ENCODE data around the gene NNAT.

NNAT gene

DNA sequence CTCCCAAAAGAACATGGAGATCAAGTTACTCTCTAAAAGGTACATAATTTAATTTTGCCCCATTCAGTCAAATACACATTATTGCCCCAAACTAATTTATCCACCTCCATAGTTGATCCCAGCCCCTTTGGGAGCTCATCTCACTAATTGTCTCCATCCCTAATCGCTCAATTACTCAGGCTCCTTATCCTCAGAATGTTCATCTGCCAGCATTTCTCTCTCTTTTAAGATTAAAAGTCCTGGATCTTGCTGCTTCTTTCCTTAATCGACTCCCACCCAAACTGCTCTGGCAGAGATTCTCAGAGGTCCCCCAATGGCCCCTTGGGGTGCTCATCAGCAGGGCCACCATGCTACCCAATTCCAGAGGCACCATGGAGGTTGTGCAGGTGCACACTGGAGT, 18.4 kb upstream of the NNAT start:
- DNase-seq (ENCODE audit: low read depth) = no peak
- TF ChIP-seq, protein P1, sequence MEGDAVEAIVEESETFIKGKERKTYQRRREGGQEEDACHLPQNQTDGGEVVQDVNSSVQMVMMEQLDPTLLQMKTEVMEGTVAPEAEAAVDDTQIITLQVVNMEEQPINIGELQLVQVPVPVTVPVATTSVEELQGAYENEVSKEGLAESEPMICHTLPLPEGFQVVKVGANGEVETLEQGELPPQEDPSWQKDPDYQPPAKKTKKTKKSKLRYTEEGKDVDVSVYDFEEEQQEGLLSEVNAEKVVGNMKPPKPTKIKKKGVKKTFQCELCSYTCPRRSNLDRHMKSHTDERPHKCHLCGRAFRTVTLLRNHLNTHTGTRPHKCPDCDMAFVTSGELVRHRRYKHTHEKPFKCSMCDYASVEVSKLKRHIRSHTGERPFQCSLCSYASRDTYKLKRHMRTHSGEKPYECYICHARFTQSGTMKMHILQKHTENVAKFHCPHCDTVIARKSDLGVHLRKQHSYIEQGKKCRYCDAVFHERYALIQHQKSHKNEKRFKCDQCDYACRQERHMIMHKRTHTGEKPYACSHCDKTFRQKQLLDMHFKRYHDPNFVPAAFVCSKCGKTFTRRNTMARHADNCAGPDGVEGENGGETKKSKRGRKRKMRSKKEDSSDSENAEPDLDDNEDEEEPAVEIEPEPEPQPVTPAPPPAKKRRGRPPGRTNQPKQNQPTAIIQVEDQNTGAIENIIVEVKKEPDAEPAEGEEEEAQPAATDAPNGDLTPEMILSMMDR (IDR thresholded peaks at IDR 0.05; ENCODE audit: control insufficient read depth, extremely low read depth, insufficient read depth) = no peak
- H3K4me3 ChIP-seq (ENCODE audit: low read depth, low read length) = no peak overlapping the region

DNA sequence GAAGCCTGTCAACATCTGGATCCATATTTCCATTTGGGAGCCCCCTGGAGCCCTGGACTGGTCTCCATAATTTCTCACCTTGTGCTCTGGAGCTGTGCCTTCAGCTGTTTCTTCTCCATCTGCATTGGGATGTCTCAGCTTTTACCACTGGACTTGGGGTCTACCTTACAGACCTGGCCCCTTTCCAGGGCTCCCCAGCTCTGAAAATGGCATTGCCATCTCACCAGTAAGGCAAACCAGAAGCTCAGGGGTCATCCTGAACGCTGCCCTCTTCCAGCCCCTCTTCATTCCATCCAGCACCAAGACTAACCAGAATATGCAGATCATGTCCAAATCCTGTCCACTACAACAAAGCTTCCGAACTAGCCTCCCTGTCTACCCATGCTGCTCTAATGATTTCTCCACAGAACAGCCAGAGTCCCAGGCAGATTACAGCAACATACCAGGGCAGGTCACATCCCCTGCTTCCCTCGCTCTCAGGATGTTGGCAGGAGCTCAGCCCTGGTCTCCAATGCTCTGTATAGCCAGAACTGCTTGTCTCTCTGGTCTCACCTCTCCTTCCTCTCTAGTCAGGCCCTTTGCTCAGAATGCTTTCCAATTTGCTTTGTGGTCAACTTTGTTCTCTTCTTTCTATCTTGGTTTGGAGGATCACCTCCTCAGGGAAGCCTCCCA, 17.7 kb upstream of the NNAT start:
- no peak for DNase-seq (ENCODE audit: low read depth)
- H3K4me3 ChIP-seq (ENCODE audit: low read depth, low read length) = no peak overlapping the region
- TF ChIP-seq, protein P1 (IDR thresholded peaks at IDR 0.05; ENCODE audit: control insufficient read depth, extremely low read depth, insufficient read depth) = no peak

DNA sequence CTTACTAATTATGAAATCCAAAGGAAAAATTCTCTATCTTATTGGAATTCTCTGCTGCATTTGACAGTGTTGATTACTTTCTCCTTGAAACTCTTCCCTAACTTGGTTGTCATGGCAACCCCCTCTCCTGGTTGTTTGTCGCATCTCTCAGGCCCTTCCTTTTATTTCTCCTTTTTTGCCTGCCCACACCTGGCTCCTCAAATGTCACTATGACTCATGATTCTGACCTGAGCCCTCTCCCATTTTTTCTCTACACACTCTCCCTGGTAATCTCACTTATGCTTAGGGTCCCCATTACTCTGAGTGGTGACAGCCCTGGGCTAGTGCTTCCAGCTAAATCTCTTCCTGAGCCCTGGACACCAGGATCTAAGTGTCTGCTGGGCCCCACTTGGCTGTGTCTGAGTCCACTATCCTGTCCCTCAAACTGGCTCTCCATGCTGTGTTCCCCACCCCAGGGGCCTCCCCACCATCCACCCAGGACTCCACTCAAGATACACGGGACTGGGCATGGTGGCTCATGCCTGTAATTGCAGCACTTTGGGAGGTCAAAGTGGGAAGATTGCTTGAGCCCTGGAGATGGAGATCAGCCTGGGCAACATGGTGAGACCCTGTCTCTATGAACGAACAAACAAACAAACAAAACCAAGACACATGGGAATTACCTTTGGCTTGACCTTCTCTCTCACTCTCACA, 16.5 kb upstream of the NNAT start:
- H3K4me3 ChIP-seq (ENCODE audit: low read depth, low read length) = no peak overlapping the region
- no peak for DNase-seq (ENCODE audit: low read depth)
- TF ChIP-seq, protein P1 (IDR thresholded peaks at IDR 0.05; ENCODE audit: control insufficient read depth, extremely low read depth, insufficient read depth) = no peak

DNA sequence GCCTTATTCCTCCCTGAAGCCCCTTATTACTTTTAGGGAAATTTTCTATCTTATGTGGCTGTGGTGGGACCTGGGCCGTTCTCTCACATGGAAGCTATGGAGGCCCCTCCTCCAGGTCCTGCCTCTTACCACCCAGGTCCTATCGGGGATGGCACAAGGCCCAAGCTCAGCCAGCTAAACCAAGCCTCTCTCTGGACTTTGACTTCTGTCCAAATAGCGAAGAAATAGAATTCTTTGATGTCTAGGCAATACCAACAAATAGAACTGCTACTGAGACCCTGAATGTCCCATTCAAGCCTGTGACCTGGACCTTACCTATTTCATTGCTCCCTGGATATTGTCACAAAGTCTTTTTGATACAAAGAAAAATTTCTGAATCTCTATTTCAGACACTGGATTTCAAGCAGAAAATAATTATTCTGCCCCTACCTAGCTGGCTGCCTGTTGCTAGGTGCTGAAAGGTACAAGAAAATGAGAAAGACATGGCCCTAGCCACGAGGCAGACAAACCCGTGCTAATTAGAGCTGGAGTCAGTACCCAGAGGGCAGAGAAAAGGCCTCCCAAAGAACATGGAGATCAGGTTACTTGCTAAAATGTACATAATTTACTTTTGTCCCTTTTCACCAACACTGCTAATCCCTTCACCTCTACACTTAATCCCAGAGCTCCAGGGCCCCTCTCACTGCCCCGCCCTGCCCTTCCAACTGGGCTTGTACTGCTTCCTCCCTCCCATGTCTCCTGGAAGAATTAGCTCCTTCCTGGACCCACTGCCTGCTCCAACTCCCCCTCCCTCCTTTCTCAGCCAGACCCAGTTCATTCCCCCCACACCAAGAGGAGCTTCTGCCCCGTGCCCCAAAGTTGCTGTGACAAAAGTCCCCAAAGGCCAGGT, 15.5 kb upstream of the NNAT start:
- DNase-seq (ENCODE audit: low read depth) = no peak
- no peak overlapping the region for H3K4me3 ChIP-seq (ENCODE audit: low read depth, low read length)
- TF ChIP-seq, protein P1 (IDR thresholded peaks at IDR 0.05; ENCODE audit: control insufficient read depth, extremely low read depth, insufficient read depth) = no peak

DNA sequence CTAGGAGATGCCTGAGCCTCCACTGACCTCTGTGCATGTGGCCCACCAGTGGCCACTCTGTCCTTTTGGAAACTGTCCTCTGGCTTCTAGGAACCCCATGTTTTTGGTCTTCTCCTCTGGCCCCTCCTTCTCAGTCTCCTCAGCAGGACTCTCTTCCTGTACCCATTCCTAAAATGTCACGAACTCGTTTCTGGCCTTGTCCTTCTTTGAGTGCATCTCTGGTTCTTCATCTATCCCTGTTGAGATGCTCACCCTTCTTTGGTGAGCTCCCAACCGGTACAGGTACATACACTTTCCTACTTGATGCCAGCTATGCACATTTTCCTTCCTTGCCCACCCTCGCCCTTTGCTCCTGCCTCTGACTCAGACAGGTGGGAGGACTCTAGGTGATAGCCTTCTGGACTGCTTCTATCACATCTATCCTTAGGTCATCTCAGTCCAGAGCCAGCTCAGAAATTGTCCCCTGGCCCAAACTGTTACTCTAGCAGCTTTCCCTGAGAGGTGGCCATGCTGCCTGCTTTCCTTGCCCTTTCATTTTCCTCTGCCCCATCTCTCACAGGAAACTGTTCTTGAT, 14.8 kb upstream of the NNAT start:
- TF ChIP-seq, protein P1 (IDR thresholded peaks at IDR 0.05; ENCODE audit: control insufficient read depth, extremely low read depth, insufficient read depth) = no peak
- no peak for DNase-seq (ENCODE audit: low read depth)
- no peak overlapping the region for H3K4me3 ChIP-seq (ENCODE audit: low read depth, low read length)

DNA sequence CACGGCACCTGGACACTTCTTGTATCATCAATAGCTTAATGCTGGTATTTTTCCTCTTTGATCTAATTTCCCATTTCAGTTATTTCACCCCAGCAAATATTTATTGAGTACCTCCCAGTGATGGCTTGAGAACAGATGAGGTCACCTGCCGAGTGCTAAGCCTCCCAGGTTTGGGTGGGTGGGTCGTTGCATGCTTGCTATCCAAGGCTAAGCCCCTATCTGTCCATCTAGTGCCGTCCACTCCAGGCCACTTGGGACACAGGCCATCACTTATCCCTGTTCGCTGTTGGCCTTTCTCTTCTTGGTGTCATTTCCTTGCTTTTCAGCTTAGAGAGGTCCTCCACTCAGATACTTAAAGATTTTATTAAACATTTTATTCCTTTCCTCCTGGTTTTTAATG, 10.8 kb upstream of the NNAT start:
- TF ChIP-seq, protein P1 (IDR thresholded peaks at IDR 0.05; ENCODE audit: control insufficient read depth, extremely low read depth, insufficient read depth) = no peak
- DNase-seq (ENCODE audit: low read depth) = no peak
- no peak overlapping the region for H3K4me3 ChIP-seq (ENCODE audit: low read depth, low read length)

Data from LNCaP clone FGC (cell line).